Omental fat pad (tissue), 4 donors: ENCODE data around the gene MACROD1. TPM values are rescaled to one million over a fixed set of nuclear protein-coding genes. Genes with fewer than 3 reads are reported as not detected.

Experiments
- ATAC-seq: fragments of 150-250 bp; one replicate; pipeline ENCODE4 v1.9.1; 2016; ENCODE audit warnings: mild to moderate bottlenecking, moderate library complexity; ENCODE audit not compliant: low FRiP score
- DNase-seq: peaks from one replicate; pipeline ENCODE4 v3.0.0-alpha.2; 2019; ENCODE audit warnings: low spot score
- CTCF ChIP-seq, 3 donors: fragments of 450-650 bp; IDR thresholded peaks; one replicate each; pipeline ENCODE4 v1.5.1; 2016 to 2017; ENCODE audit warnings: antibody characterized with exemption in 3 of 3, mild to moderate bottlenecking in 3 of 3, moderate library complexity in 2 of 3
- total RNA-seq, 4 donors: library from RNA; depleted of rRNA; stranded (reverse); fragments of >200 nt; gene quantifications; one replicate each; pipeline ENCODE4 v1.1.0, GENCODE V29; 2016

The MACROD1 gene
- total RNA-seq, 4 donors from 2014 or later, result 13.8 to 40.9 (median 26.2) TPM

GRCh38 chr11:64014356-64014755 lies 151.6 kb downstream of the MACROD1 start:
- ATAC-seq, result no peak
- no peak for TF ChIP-seq CTCF (IDR thresholded peaks at IDR 0.05)
- DNase-seq, result no peak

- ATAC-seq (no peak), DNase-seq (no peak)
- no peak for TF ChIP-seq CTCF (IDR thresholded peaks at IDR 0.05)
These were observed 152.6 kb downstream of the MACROD1 start for GRCh38 chr11:64013141-64013896.

GRCh38 chr11:64011371-64011770 lies 154.5 kb downstream of the MACROD1 start:
- DNase-seq, result no peak
- no peak for TF ChIP-seq CTCF (IDR thresholded peaks at IDR 0.05)
- no peak for ATAC-seq

- DNase-seq (no peak), ATAC-seq (no peak)
- no peak for TF ChIP-seq CTCF (IDR thresholded peaks at IDR 0.05)
These were observed 155.1 kb downstream of the MACROD1 start for GRCh38 chr11:64010783-64011182.

GRCh38 chr11:64009710-64010109 lies 156.2 kb downstream of the MACROD1 start:
- DNase-seq, result no peak
- ATAC-seq, result no peak
- TF ChIP-seq CTCF (IDR thresholded peaks at IDR 0.05), result no peak

- TF ChIP-seq CTCF (IDR thresholded peaks at IDR 0.05), result no peak
- DNase-seq (no peak), ATAC-seq (no peak)
These were observed 156.8 kb downstream of the MACROD1 start for GRCh38 chr11:64008914-64009633.
